ENCODE measurements around the gene ZNF318. TPM values are rescaled to one million over a fixed set of nuclear protein-coding genes. Genes with fewer than 3 reads are reported as not detected.

ZNF318 gene
- total and polyA plus RNA-seq, 10 of the 15 experiments (the other 5 are each of a cell fraction or from before 2014, with no cell fraction given): 3.4 to 79.8 (median 13.7) TPM

- TF ChIP-seq IKZF1 (conservative IDR thresholded peaks at IDR 0.05) (peak; percentile 16; the same call in 1 of the 2 replicates), ZZZ3 (IDR thresholded peaks at IDR 0.05; ENCODE audit: control insufficient read depth, insufficient read length, low read depth) (no peak), NKRF (conservative IDR thresholded peaks at IDR 0.05) (no peak), CHD2 (IDR thresholded peaks at IDR 0.05; ENCODE audit: borderline replicate concordance, low read depth, low read length) (no peak), ZNF274 (IDR thresholded peaks at IDR 0.05; ENCODE audit: insufficient read depth, insufficient read length) (no peak), CTCF (IDR thresholded peaks at IDR 0.05 in 2 of 3, conservative IDR thresholded peaks at IDR 0.05 in 1 of 3; ENCODE audit: control insufficient read depth in 2 of 3, extremely low read depth in 1 of 3, insufficient read depth in 1 of 3, low read depth in 3 of 3, low read length in 3 of 3) (no peak), BCLAF1 (IDR thresholded peaks at IDR 0.05) (no peak), PBX3 (IDR thresholded peaks at IDR 0.05; ENCODE audit: insufficient replicate concordance, low read depth, low read length) (peak; percentile 47), IRF4 (IDR thresholded peaks at IDR 0.05; ENCODE audit: low read depth, low read length) (peak; percentile 59; the same call in 1 of the 2 replicates), PAX5 (IDR thresholded peaks at IDR 0.05; ENCODE audit: borderline replicate concordance, low read depth, low read length) (no peak), CEBPB (IDR thresholded peaks at IDR 0.05; ENCODE audit: borderline replicate concordance in 1 of 2, low read depth in 2 of 2, low read length in 2 of 2) (no peak), SMARCA5 (IDR thresholded peaks at IDR 0.05) (no peak), NFYB (IDR thresholded peaks at IDR 0.05; ENCODE audit: insufficient read depth, low read depth, low read length) (no peak), ZNF207 (IDR thresholded peaks at IDR 0.05; ENCODE audit: borderline replicate concordance) (no peak), CREM (IDR thresholded peaks at IDR 0.05; ENCODE audit: low read depth) (0 out of 2 replicates have a peak, but pooled peaks have one; percentile 10), KLF5 (IDR thresholded peaks at IDR 0.05; ENCODE audit: partially characterized antibody) (no peak), PAX8 (IDR thresholded peaks at IDR 0.05) (no peak), POLR2A (IDR thresholded peaks at IDR 0.05; ENCODE audit: low read depth, low read length) (no peak), ZBTB11 (CRISPR knock-in tag; IDR thresholded peaks at IDR 0.05) (no peak), TBL1XR1 (IDR thresholded peaks at IDR 0.05; ENCODE audit: low read depth, low read length) (no peak)
These were observed 31.2 kb downstream of the ZNF318 start (continued) for GRCh38 chr6:43338243-43338642.
